Large intestine (tissue), 3 donors: Measurements from ENCODE around the gene ARHGEF1. TPM values are rescaled to one million over a fixed set of nuclear protein-coding genes. Genes with fewer than 3 reads are reported as not detected.

Experiments
- DNase-seq, 2 donors: peaks; one replicate each; pipeline versions ENCODE4 v3.0.0 to v3.0.0-alpha.2; 2013
- H3K27ac ChIP-seq: one replicate; pipeline ENCODE4 v1.5.1; 2013; ENCODE audit warnings: low read length
- H3K27me3 ChIP-seq: 2 replicates; pipeline ENCODE4 v1.6.1; 2013; ENCODE audit warnings: low read length; ENCODE audit not compliant: control insufficient read depth, insufficient read depth
- H3K36me3 ChIP-seq: 2 replicates; pipeline ENCODE4 v1.6.1; 2013; ENCODE audit warnings: low read length; ENCODE audit not compliant: control insufficient read depth, insufficient read depth
- H3K4me1 ChIP-seq: one replicate; pipeline ENCODE4 v1.6.1; 2013; ENCODE audit warnings: low read length; ENCODE audit not compliant: control insufficient read depth, insufficient read depth
- H3K4me3 ChIP-seq: one replicate; pipeline ENCODE4 v1.5.1; 2013; ENCODE audit warnings: low read length
- H3K9me3 ChIP-seq: one replicate; pipeline ENCODE4 v1.6.1; 2013; ENCODE audit warnings: mild to moderate bottlenecking, low read depth, low read length, moderate library complexity; ENCODE audit not compliant: control insufficient read depth
- WGBS: methylation state at CpG from one replicate; pipeline ENCODE4 v1.1.5; 2013; ENCODE audit warnings: low lambda C conversion rate; ENCODE audit not compliant: insufficient coverage; 5-methylcytosine and 5-hydroxymethylcytosine counted together
- polyA plus RNA-seq: library from polyadenylated mRNA; unstranded; fragments of 120-200 nt; gene quantifications from one replicate; pipeline ENCODE4 v1.2.1, GENCODE V29; 2013

Gene ARHGEF1
- polyA plus RNA-seq, 1 donor, result 63.6 TPM

DNA sequence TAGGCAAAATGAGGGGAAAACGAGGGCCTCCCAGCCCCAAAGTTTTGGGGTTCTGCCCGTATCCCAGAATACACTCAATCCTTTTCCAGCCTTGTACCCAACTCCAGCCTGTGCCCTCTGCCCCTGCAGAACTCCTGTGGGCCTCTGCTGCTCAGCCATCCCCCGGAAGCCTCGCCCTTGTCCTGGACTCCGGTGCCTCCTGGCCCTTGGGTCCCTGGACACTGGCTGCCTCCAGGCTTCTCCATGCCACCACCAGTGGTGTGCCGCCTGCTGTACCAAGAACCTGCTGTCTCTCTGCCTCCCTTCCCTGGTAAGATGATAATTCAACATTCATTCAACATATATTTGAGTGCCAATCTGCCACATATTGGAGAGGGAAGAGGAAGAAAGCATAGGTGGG is 34.3 kb upstream of the ARHGEF1 start:
- peaks cover 31% of the 10 kb centered on the region for H3K27me3 ChIP-seq
- H3K4me1 ChIP-seq, result no peaks in the 10 kb centered on the region
- H3K9me3 ChIP-seq, result peaks cover 3% of the 10 kb centered on the region
- DNase-seq, result no peak
- H3K36me3 ChIP-seq, result no peaks in the 10 kb centered on the region
- H3K27ac ChIP-seq, result no peak overlapping the region
- no peak overlapping the region for H3K4me3 ChIP-seq
- no CpG with 5 or more reads among the region's 6 CpGs for WGBS

- WGBS, result no CpG with 5 or more reads among the region's 2 CpGs
- H3K36me3 ChIP-seq, result no peaks in the 10 kb centered on the region
Measured at GRCh38 chr19:41849067-41849466, 33.9 kb upstream of the ARHGEF1 start.

DNA sequence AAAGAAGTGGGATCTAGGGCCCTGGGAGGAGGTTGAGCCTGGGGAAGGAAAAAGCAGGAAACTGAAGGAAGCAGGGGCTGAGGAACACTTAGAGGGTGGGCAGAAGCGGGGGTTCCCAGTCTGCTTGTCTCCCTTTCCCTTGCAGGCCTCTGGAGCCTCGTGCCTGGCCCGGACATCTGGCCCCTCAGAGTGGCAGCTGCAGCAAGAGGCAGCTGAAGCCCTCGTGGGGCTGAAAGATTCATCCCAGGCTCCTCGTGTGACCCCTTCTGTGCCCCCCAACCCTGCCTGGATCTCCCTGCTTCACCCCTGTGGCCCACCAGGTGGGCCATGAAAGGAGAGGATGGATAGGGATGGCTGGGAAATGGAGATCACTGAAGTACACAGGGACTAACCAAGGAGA is 32.6 kb upstream of the ARHGEF1 start:
- Histone ChIP-seq H3K27ac (no peak overlapping the region), H3K36me3 (no peaks in the 10 kb centered on the region), H3K9me3 (no peaks in the 10 kb centered on the region), H3K4me1 (no peaks in the 10 kb centered on the region), H3K4me3 (no peak overlapping the region), H3K27me3 (peaks cover 43% of the 10 kb centered on the region)
- no CpG with 5 or more reads among the region's 5 CpGs for WGBS
- DNase-seq, result no peak

More at GRCh38 chr19:41849067-41849466, 33.9 kb upstream of the ARHGEF1 start:
- Histone ChIP-seq H3K27me3 (peaks cover 34% of the 10 kb centered on the region), H3K4me3 (no peak overlapping the region), H3K9me3 (peaks cover 3% of the 10 kb centered on the region), H3K4me1 (no peaks in the 10 kb centered on the region), H3K27ac (no peak overlapping the region)
- no peak for DNase-seq

DNA sequence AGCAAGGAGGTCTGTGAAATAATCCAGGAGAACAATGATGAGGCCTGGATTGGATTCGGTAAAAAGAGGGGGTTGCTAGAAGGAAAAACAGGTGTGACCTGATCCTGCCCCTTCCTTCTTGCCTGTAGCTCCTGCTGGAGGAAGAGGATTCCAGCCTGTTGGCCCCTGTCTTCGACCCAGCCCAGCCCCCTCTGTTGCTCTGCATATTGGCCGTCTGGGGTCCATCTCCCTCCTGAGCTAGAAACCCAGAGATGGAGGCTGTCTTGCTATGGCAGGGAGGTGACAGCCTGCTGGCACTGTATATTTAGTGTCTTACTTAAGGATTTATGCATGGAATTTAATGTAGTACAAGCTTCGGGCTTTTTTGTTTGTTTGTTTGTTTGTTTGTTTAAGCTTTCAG is 31.5 kb upstream of the ARHGEF1 start:
- no CpG with 5 or more reads among the region's 4 CpGs for WGBS
- no peak overlapping the region for H3K27ac ChIP-seq
- no peaks in the 10 kb centered on the region for H3K36me3 ChIP-seq
- H3K4me3 ChIP-seq, result no peak overlapping the region
- DNase-seq, result no peak
- H3K4me1 ChIP-seq, result no peaks in the 10 kb centered on the region
- no peaks in the 10 kb centered on the region for H3K9me3 ChIP-seq
- H3K27me3 ChIP-seq, result peaks cover 44% of the 10 kb centered on the region

DNA sequence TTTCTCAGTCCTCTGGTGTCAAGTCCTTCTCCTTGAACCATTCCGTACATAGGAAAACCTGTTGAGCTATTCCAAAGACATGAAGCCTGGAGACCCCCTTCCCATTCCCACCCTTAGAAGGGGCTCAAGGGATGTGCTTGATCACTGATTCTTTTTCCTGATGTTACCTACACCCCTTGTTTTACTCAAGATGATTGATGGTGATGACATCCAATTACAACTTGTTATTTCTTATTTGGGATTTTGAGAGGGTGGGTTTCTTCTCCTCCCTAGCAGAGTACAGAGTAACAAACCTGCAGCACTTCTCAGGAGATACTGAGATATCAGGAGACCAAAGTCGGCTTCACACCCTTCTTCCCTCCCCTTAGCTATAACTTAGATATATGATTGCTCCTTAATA is 29.6 kb upstream of the ARHGEF1 start:
- no peak for DNase-seq
- WGBS, result no CpG with 5 or more reads among the region's 2 CpGs
- no peaks in the 10 kb centered on the region for H3K4me1 ChIP-seq
- no peaks in the 10 kb centered on the region for H3K36me3 ChIP-seq
- no peaks in the 10 kb centered on the region for H3K9me3 ChIP-seq
- peaks cover 44% of the 10 kb centered on the region for H3K27me3 ChIP-seq
- no peak overlapping the region for H3K4me3 ChIP-seq
- H3K27ac ChIP-seq, result no peak overlapping the region

- no peak overlapping the region for H3K27ac ChIP-seq
- WGBS, result no CpG with 5 or more reads among the region's 2 CpGs
- no peak overlapping the region for H3K4me3 ChIP-seq
- no peaks in the 10 kb centered on the region for H3K9me3 ChIP-seq
- DNase-seq, result no peak
- H3K27me3 ChIP-seq, result peaks cover 42% of the 10 kb centered on the region
- H3K4me1 ChIP-seq, result no peaks in the 10 kb centered on the region
- no peaks in the 10 kb centered on the region for H3K36me3 ChIP-seq
Measured at GRCh38 chr19:41853768-41854167, 29.2 kb upstream of the ARHGEF1 start.

- no peak for DNase-seq
- Histone ChIP-seq H3K4me1 (peaks cover 17% of the 10 kb centered on the region), H3K9me3 (no peaks in the 10 kb centered on the region), H3K36me3 (peaks cover 32% of the 10 kb centered on the region), H3K27me3 (peaks cover 8% of the 10 kb centered on the region), H3K4me3 (peak overlapping the region; percentile 36), H3K27ac (peak overlapping the region; percentile 94)
- WGBS, result 6% methylated on average over 2 of the region's 8 CpGs
Measured at GRCh38 chr19:41859213-41859617, 23.8 kb upstream of the ARHGEF1 start.

DNA sequence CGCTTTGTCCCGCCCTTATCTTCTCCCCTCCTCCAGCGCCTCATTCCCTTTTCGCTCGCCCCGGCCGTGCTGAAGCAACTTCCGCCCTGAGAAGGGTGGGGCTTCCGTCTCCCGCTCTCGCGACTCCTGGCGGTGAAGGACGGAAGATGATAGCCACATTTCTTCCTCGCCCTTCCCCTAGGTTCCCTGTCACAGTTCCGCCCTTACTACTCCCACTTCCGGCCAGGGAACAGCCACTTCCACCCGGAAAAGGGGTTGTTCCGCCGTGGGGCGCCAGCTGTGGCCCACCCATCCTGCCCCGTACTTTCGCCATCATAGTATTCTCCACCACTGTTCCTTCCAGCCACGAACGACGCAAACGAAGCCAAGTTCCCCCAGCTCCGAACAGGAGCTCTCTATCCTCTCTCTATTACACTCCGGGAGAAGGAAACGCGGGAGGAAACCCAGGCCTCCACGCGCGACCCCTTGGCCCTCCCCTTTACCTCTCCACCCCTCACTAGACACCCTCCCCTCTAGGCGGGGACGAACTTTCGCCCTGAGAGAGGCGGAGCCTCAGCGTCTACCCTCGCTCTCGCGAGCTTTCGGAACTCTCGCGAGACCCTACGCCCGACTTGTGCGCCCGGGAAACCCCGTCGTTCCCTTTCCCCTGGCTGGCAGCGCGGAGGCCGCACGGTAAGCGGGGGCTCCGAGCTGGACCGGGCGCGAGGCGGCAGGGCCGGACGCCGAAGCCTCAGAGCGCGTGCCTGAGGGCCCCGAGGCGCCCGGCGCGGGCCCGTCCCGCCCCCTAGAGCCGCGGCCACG is 23.2 kb upstream of the ARHGEF1 start, which contains the start of gene RPS19:
RPS19 (plus strand) TSS at position 638 of the 801 bp plus-strand sequence. CDS start 520 bp downstream, outside the sequence.
- peak; percentile 99 to 100 for DNase-seq
- no CpG with 5 or more reads among the region's 76 CpGs for WGBS
- H3K27me3 ChIP-seq, result peaks cover 5% of the 10 kb centered on the region
- peak within 1 kb of the TSS; percentile 94 for H3K27ac ChIP-seq
- peaks cover 17% of the 10 kb centered on the region for H3K4me1 ChIP-seq
- H3K9me3 ChIP-seq, result no peaks in the 10 kb centered on the region
- H3K4me3 ChIP-seq, result peak within 1 kb of the TSS; percentile 94
- H3K36me3 ChIP-seq, result peaks cover 38% of the 10 kb centered on the region

DNA sequence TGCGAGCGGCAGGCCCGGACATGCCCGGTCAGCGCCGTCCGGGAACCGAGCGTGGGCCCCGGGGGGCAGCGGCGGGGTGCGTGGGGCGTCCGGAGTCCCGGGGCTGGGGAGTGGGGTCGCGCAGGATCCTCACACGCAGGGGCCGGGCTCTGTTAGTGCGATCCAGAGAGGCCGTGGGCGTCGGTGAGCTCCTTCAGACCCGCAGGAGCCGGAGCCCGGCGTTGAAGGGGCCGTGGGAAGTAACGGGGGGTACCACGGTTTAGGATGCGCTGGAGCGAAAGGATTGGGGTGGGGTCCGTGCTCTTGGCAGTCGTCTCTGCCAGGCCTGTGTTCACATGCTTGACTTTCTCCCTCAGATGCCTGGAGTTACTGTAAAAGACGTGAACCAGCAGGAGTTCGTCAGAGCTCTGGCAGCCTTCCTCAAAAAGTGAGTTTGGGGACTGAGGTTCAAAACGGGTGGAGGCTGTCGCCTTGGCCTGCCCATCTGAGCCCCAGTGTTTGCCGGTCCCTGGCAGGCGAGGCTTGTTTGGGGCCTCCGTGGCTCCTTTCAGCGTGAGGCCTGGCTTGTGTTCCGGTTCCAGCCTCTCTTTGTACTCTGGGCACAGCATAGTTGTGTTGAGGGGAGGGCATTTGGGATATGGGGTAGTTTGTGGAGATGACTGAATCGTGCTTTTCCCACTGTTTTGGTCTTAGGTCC is 22.4 kb upstream of the ARHGEF1 start:
- H3K36me3 ChIP-seq, result peaks cover 45% of the 10 kb centered on the region
- H3K9me3 ChIP-seq, result no peaks in the 10 kb centered on the region
- peak overlapping the region; percentile 14 for H3K27ac ChIP-seq
- no peaks in the 10 kb centered on the region for H3K27me3 ChIP-seq
- peak in 1 of 2 donors; percentile 33 for DNase-seq
- WGBS, result no CpG with 5 or more reads among the region's 45 CpGs
- peak overlapping the region; percentile 94 for H3K4me3 ChIP-seq
- H3K4me1 ChIP-seq, result peaks cover 17% of the 10 kb centered on the region

DNA sequence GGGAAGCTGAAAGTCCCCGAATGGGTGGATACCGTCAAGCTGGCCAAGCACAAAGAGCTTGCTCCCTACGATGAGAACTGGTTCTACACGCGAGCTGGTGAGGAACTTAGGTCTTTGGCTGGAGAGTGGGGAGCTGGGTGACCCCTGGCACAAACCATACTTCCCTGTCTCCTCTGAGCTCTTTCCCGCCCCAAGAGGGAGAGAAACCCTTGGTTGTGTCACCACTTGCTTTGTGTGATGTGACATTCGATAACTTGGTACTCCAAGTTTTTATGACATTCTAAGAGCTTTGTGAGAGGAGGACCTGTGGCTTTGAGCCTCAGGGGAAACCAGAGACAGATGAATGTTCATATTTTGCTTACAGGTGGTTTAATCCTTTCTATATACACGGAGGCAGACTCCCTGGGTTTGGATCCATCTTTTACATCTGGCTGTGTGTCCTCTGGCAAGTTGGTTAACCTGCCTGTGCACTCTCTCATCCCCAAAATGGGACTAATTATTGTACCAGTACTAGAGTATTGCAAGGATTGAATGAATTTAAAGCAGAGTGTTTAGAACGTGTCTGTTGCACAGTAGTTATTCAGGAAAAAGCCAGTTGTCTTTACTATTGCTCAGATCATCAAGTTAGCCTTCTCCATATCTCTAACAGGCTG is 21.7 kb upstream of the ARHGEF1 start:
- no CpG with 5 or more reads among the region's 9 CpGs for WGBS
- H3K36me3 ChIP-seq, result peaks cover 49% of the 10 kb centered on the region

More for the DNA sequence above, 21.7 kb upstream of the ARHGEF1 start:
- peaks cover 17% of the 10 kb centered on the region for H3K4me1 ChIP-seq
- peak in 1 of 2 donors; percentile 13 for DNase-seq
- no peaks in the 10 kb centered on the region for H3K27me3 ChIP-seq
- H3K27ac ChIP-seq, result no peak overlapping the region
- H3K4me3 ChIP-seq, result peak overlapping the region; percentile 94
- no peaks in the 10 kb centered on the region for H3K9me3 ChIP-seq
